T-helper 1 cell (primary cell): Measurements from ENCODE around the gene LPIN3.

Source experiments
- DNase-seq, 5 donors: peaks; one replicate each; pipeline ENCODE4 v3.0.0-alpha.2; 2012 to 2020

LPIN3 gene

DNA sequence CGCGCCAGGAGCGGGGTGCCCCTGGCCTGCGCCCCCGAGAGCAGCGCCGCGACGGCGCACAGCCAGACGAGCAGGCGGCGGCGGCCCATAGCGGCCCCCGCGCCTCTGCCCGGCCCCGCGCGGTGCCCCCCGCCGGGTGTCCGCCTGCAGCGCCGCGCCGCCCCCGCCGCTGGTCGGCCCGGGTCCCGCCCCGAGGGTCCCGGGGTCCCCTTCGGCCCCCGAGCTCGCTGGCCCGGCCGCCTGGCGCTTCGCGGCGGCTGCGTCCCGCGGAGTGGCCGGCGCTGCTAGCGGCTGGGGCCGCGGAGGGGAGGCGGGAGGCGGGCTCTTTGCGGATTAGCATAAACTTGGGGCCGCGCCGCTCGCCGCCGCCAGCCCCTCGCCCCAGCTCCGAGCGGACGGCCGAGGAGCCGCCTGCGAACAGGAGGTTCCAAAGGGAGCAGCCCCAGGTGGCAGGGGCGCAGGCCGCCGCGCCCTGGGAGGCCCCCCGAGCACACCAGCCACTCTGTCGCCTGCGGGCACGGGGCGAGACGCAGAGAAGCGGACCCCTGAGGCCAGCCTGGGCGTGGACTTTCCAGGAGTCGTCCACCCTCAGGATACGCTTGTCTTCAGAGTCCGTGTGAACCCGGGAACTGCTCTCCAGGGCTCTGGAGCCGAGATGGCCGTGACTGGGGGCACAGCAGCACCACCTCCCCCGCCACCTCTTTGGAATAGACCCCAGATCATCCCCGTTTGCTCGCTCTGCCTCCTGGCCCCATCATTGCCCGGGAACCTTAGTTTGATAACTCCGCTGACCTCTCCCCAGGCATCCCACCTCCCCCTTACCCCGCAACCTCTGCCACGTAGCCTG, 26.1 kb downstream of the LPIN3 start, which contains the start of gene EMILIN3:
EMILIN3 (minus strand) TSS at position 273 of the 847 bp plus-strand sequence; CDS start at position 89, 184 bp downstream.
- DNase-seq = no peak

- DNase-seq = no peak
Observed at GRCh38 chr20:41367393-41367695, 26.7 kb downstream of the LPIN3 start.

- DNase-seq = no peak
Observed at GRCh38 chr20:41367956-41368355, 27.3 kb downstream of the LPIN3 start.

- DNase-seq = no peak
Observed at GRCh38 chr20:41369673-41370072, 29.1 kb downstream of the LPIN3 start.

GRCh38 chr20:41370176-41370575, 29.6 kb downstream of the LPIN3 start:
- DNase-seq = no peak

DNA sequence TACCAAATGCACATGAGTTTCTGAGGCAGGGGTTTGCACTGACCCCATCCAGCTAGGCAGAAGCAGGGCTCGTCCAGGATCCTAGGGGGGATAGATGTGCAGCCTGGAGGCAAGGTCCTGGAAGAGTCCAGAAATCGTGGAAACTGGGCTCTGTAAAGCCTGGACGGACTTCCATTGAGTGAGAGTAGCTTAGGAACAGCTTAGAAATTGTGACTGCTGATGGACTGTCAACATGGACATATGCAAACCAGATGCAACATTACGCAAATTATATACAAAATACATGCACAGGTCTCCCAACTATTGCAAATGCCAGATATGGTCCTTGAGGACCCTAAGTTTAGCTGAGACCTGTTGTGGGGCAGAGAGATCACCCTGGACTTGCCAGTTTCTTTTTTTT, 30.8 kb downstream of the LPIN3 start:
- no peak for DNase-seq

DNA sequence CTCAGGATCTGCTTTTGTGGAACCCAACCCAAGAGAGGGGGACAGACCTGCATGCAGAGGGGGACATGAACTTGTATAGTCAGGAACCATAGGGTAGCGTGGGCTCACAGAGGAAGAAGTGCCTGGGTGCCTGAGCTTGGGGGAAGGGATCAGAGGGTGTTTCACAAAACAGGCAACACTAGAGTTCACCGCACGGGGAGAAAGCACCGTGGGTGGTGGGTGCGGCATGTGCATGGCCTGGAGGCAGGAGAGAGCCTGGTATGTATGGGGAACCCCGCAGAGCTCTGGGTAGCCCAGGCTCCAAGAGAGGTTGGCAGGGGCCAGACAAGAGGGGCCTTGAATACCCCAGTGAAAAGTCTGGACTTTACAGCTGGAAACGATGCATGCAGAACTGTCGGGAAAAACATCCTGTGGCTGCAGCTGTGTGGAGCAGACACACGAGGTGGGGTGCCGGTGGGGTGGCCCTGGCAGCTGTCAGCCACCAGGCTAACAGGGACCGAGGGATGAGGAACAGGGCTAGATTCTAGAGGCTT, 32.7 kb downstream of the LPIN3 start:
- no peak for DNase-seq

- no peak for DNase-seq
Observed at GRCh38 chr20:41373931-41374920, 33.6 kb downstream of the LPIN3 start.

DNA sequence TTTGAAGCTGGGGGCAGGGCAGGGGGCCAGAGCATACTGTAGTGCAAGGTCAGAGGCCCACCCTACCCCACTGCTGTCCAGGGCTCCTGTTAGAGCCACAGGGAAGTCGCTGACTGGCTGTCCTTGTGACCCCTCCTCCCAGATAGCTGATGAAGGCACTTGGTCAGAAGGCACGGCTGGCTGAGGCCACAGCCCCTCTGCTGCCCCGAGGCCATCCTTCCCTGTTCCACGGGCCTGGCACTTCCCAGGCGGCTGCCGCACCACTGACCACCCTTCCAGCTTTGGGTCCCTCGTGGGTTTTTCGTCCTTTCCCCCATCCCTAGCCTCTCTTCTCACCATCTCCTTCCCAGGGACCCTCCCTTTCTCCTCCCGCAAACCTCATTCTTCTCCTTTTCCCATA, 35.2 kb downstream of the LPIN3 start:
- no peak for DNase-seq

- DNase-seq = no peak
Observed at GRCh38 chr20:41376349-41376748, 35.7 kb downstream of the LPIN3 start.

- DNase-seq = no peak
Observed at GRCh38 chr20:41377275-41377674, 36.7 kb downstream of the LPIN3 start.

DNA sequence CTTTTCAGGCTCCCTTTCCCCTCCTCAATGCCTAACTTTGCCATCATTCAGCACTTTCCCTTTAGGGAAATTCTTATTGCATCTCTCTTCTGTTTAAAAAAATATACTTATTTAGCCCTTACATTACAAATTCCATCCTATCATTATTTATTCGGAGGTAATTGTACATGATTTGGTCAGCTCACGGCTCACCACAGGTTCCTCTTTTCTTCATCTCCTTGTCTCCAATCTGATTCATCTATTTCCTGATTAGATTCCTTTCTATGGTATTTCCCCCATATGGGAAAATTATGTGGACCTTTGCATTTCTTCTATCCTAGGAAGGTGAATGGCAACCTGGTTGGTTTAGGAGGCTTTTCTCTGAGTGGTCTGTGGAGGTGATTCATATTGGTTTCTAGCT, 38.9 kb downstream of the LPIN3 start:
- DNase-seq = no peak

- DNase-seq = no peak
Observed at GRCh38 chr20:41380551-41381193, 40.1 kb downstream of the LPIN3 start.

DNA sequence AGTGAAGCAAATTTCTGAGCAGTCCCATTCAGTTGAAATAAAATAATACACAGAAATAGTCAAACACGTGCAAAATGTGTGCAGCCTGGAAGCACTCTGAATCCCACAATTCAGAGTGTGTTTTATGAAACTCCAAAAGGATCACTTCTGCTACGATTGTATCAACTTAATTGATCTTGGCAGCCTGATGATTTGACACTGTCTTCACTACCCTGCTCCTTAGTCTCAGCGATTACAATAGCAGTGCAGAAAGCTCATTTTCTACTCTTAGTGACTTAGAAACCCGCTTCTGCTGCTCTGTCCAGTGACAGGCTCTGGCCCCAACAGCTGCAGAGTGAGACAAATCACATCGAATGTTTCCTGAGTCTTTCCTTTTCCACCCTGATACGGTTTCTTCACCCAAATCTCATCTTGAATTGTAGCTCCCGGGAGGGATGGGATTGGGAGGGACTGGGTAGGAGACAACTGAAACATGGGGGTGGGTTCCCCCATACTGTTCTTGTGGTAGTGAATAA, 42.2 kb downstream of the LPIN3 start:
- no peak for DNase-seq

DNA sequence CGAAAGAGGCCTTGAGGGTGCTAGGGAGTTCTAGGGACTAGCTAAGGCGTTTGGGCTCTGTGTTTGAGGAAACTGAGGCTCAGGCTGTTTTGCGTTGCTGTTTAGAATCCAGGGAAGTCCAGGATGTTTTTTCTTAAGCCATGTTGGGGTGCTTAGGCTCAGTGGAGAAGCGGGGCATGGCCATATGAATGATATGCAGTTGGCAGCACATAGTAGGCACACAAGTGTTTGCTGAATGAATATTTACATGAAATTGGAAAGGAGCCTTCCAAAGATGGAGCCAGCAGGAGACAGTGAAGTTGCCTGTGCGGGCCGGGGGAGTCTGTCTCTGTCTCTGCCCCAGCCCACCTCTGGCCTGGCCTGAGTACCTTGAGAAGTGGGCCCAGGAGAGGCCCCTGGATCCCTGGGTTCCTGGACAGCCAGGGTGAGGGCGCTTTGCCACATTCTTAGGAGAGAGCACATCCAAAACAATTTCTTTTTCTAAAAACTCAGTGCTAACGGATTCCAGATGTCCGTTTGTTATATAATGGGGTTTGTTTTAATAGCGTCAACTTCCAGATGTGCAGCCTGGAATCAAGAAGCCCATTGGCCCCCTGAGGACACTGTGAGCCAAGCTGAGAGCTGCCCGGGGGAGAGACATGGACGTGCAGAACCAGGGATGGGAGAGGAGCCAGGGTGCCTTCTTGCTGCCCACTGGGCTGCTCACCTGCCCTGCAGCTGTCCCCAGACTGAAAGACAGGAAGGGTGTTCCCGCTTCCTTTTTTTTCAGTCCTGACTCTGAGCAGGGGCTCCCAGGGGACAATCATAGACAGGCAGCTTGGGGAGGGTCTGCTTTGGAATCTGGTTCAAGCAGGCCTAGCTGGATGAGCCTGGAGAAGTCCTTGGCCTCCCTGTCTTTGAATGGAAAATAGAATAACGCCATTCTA, 46.1 kb downstream of the LPIN3 start:
- DNase-seq = no peak

GRCh38 chr20:41387444-41387851, 46.8 kb downstream of the LPIN3 start:
- DNase-seq = no peak

- no peak for DNase-seq
Observed at GRCh38 chr20:41390889-41391288, 50.3 kb downstream of the LPIN3 start.

DNA sequence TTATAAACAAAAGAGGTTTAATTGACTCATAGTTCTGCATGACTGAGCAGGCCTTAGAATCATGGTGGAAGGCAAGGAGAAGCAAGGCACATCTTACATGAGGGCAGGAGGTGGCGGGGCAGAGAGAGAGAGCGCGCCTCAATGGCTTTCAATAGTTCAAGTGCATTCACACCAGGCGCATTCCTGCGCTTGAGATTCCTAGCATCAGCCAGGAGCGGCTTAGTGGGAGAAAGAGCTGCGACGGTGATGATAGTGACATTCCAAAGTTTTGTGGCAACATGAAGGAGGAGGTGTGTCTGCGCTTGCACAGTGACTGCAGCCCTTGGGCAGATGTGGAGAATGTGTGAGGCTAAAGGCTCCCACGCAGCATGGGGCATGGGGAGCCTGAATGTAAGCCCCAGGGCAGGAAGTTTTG, 51.0 kb downstream of the LPIN3 start:
- DNase-seq = no peak

GRCh38 chr20:41392295-41392694, 51.7 kb downstream of the LPIN3 start:
- no peak for DNase-seq

DNA sequence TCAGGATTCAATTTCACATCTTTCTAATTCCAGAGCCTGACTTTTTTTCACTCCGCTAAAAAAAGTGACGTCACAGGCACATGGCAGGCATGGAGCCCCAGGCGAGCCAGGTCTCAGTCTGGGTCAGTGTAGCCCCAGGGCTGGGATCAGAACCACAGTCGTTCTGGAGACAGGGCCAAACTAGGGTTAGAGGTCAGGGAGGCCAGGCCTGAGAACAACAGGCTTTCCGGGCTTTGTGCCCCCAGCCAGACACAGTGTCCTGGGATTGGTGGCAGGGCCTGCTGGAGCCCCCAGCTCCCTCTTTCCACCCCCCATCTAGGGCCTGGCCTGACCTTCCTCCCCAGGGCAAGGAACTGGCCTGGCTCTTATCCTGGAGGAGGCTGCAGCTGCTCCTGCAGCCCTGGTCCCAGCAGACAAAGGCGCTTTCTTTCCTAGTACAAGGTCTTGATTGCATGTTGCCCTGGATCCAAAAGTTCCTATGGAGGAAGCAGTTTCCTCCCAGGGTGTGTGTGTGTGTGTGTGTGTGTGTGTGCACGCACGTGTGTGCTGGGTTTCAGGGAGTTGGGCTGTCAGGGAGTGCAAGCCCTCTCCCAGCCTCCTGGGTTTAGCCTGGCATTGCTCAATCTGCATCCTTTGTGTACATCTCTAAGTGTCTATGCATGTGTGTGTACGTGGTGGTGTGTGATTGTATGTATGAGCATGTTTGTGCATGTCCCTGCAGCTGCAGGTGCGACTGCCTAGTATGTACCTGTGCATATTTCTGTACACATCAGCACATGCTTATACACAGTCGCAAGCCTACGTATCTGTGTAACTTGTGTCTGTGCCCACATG, 52.5 kb downstream of the LPIN3 start:
- DNase-seq = no peak

DNA sequence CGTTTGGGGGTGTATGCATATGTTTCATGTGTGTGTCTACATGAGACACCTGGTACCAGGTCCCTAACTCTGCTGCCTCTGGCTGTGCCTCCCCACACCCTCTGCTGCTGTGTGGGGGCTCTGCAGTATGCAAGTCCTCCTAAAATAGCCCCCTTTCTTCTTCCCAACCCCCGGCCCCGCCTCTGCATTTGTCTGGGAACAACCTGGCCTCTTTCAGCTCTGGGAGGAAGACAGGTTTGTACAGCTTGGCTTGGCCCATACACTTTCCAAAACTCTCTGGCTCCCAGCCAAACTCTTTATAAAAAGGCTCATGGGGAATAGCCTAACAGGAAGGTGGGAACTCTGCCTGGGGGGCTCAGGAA, 53.1 kb downstream of the LPIN3 start:
- no peak for DNase-seq
